GM21360 (cell line): ENCODE data around the gene CA5B.
"Not testable (repeated sequence)": the region's sequence is repeated elsewhere in the genome, so short reads cannot be mapped to it uniquely, and the experiment has no call there.

Experiments used
- ATAC-seq: cut with Tn5 transposase; IDR thresholded peaks from one replicate; pipeline ENCODE4 v1.9.1; 2021; ENCODE audit warnings: mild to moderate bottlenecking, moderate library complexity; ENCODE audit not compliant: unreplicated experiment

CA5B gene

GRCh38 chrX:15747626-15748173, 9.6 kb downstream of the CA5B start:
- no peak for ATAC-seq

GRCh38 chrX:15748841-15749240, 10.8 kb downstream of the CA5B start:
- ATAC-seq, result no peak

- peak; percentile 52 for ATAC-seq
These were observed 11.9 kb downstream of the CA5B start for GRCh38 chrX:15749642-15750610.

GRCh38 chrX:15750611-15751154, 12.6 kb downstream of the CA5B start:
- ATAC-seq, result no peak

GRCh38 chrX:15751155-15751819, 13.2 kb downstream of the CA5B start:
- no peak for ATAC-seq

- ATAC-seq, result no peak
These were observed 17.0 kb downstream of the CA5B start for GRCh38 chrX:15755091-15755490.

GRCh38 chrX:15758140-15758539, 20.1 kb downstream of the CA5B start:
- no peak for ATAC-seq

GRCh38 chrX:15759886-15760285, 21.8 kb downstream of the CA5B start:
- ATAC-seq, result not testable (repeated sequence)

- ATAC-seq, result peak; percentile 57
These were observed 23.6 kb downstream of the CA5B start for GRCh38 chrX:15761564-15762191.

GRCh38 chrX:15769300-15769954, 31.4 kb downstream of the CA5B start:
- no peak for ATAC-seq

- ATAC-seq, result peak; percentile 86
These were observed 44.1 kb downstream of the CA5B start for GRCh38 chrX:15781961-15782699.

GRCh38 chrX:15785176-15785750, 47.2 kb downstream of the CA5B start:
- ATAC-seq, result no peak

- ATAC-seq, result no peak
These were observed 48.8 kb downstream of the CA5B start for GRCh38 chrX:15786915-15787314.

- peak; percentile 96 for ATAC-seq
These were observed 52.1 kb downstream of the CA5B start, which contains the start of gene ZRSR2 for GRCh38 chrX:15789979-15790768. Gene ZRSR2, plus strand, starts transcription at chrX:15790484. Its CDS starts 12 bp downstream, at chrX:15790496.

GRCh38 chrX:15790769-15791290, 52.8 kb downstream of the CA5B start:
- no peak for ATAC-seq

- ATAC-seq, result no peak
These were observed 59.6 kb downstream of the CA5B start for GRCh38 chrX:15797707-15798106.

GRCh38 chrX:15804563-15804962, 66.5 kb downstream of the CA5B start:
- no peak for ATAC-seq

GRCh38 chrX:15808254-15808653, 70.2 kb downstream of the CA5B start:
- no peak for ATAC-seq
